ENCODE data around the gene CACNA2D4. TPM values are rescaled to one million over a fixed set of nuclear protein-coding genes. Genes with fewer than 3 reads are reported as not detected.

Gene CACNA2D4
- total and polyA plus RNA-seq, 2 of the 13 experiments (the other 11 are each of a cell fraction or from before 2014, with no cell fraction given), result 14.2 to 136 TPM

GRCh38 chr12:1811281-1811947, 107.0 kb downstream of the CACNA2D4 start (continued):
- peak; percentile 66 for TF ChIP-seq ZNF574 (CRISPR knock-in tag; IDR thresholded peaks at IDR 0.05)
- TF ChIP-seq JUND (CRISPR knock-in tag; IDR thresholded peaks at IDR 0.05), result peak; percentile 82
- no peak for TF ChIP-seq ZNF784 (CRISPR knock-in tag; IDR thresholded peaks at IDR 0.05; ENCODE audit: borderline replicate concordance)
- TF ChIP-seq NRL (CRISPR knock-in tag; IDR thresholded peaks at IDR 0.05; ENCODE audit: borderline replicate concordance), result peak; percentile 26; the same call in 1 of the 2 replicates
- peak; percentile 20; the same call in 1 of the 2 replicates for TF ChIP-seq IRF2 (CRISPR knock-in tag; IDR thresholded peaks at IDR 0.05)
- TF ChIP-seq, protein P1, sequence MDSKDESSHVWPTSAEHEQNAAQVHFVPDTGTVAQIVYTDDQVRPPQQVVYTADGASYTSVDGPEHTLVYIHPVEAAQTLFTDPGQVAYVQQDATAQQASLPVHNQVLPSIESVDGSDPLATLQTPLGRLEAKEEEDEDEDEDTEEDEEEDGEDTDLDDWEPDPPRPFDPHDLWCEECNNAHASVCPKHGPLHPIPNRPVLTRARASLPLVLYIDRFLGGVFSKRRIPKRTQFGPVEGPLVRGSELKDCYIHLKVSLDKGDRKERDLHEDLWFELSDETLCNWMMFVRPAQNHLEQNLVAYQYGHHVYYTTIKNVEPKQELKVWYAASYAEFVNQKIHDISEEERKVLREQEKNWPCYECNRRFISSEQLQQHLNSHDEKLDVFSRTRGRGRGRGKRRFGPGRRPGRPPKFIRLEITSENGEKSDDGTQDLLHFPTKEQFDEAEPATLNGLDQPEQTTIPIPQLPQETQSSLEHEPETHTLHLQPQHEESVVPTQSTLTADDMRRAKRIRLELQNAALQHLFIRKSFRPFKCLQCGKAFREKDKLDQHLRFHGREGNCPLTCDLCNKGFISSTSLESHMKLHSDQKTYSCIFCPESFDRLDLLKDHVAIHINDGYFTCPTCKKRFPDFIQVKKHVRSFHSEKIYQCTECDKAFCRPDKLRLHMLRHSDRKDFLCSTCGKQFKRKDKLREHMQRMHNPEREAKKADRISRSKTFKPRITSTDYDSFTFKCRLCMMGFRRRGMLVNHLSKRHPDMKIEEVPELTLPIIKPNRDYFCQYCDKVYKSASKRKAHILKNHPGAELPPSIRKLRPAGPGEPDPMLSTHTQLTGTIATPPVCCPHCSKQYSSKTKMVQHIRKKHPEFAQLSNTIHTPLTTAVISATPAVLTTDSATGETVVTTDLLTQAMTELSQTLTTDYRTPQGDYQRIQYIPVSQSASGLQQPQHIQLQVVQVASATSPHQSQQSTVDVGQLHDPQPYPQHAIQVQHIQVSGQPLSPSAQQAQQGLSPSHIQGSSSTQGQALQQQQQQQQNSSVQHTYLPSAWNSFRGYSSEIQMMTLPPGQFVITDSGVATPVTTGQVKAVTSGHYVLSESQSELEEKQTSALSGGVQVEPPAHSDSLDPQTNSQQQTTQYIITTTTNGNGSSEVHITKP (CRISPR knock-in tag; IDR thresholded peaks at IDR 0.05; ENCODE audit: low read depth), result no peak
- TF ChIP-seq, protein P2, sequence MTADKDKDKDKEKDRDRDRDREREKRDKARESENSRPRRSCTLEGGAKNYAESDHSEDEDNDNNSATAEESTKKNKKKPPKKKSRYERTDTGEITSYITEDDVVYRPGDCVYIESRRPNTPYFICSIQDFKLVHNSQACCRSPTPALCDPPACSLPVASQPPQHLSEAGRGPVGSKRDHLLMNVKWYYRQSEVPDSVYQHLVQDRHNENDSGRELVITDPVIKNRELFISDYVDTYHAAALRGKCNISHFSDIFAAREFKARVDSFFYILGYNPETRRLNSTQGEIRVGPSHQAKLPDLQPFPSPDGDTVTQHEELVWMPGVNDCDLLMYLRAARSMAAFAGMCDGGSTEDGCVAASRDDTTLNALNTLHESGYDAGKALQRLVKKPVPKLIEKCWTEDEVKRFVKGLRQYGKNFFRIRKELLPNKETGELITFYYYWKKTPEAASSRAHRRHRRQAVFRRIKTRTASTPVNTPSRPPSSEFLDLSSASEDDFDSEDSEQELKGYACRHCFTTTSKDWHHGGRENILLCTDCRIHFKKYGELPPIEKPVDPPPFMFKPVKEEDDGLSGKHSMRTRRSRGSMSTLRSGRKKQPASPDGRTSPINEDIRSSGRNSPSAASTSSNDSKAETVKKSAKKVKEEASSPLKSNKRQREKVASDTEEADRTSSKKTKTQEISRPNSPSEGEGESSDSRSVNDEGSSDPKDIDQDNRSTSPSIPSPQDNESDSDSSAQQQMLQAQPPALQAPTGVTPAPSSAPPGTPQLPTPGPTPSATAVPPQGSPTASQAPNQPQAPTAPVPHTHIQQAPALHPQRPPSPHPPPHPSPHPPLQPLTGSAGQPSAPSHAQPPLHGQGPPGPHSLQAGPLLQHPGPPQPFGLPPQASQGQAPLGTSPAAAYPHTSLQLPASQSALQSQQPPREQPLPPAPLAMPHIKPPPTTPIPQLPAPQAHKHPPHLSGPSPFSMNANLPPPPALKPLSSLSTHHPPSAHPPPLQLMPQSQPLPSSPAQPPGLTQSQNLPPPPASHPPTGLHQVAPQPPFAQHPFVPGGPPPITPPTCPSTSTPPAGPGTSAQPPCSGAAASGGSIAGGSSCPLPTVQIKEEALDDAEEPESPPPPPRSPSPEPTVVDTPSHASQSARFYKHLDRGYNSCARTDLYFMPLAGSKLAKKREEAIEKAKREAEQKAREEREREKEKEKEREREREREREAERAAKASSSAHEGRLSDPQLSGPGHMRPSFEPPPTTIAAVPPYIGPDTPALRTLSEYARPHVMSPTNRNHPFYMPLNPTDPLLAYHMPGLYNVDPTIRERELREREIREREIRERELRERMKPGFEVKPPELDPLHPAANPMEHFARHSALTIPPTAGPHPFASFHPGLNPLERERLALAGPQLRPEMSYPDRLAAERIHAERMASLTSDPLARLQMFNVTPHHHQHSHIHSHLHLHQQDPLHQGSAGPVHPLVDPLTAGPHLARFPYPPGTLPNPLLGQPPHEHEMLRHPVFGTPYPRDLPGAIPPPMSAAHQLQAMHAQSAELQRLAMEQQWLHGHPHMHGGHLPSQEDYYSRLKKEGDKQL (CRISPR knock-in tag; IDR thresholded peaks at IDR 0.05; ENCODE audit: low read depth), result no peak
- TF ChIP-seq RAD21 (CRISPR knock-in tag; IDR thresholded peaks at IDR 0.05), result no peak
- peak; percentile 84; the same call in 1 of the 2 replicates for TF ChIP-seq JUNB (CRISPR knock-in tag; IDR thresholded peaks at IDR 0.05; ENCODE audit: borderline replicate concordance)
- 0 out of 2 replicates have a peak, but pooled peaks have one; percentile 42 for TF ChIP-seq RXRB (CRISPR knock-in tag; IDR thresholded peaks at IDR 0.05; ENCODE audit: borderline replicate concordance)
- TF ChIP-seq, protein P3, sequence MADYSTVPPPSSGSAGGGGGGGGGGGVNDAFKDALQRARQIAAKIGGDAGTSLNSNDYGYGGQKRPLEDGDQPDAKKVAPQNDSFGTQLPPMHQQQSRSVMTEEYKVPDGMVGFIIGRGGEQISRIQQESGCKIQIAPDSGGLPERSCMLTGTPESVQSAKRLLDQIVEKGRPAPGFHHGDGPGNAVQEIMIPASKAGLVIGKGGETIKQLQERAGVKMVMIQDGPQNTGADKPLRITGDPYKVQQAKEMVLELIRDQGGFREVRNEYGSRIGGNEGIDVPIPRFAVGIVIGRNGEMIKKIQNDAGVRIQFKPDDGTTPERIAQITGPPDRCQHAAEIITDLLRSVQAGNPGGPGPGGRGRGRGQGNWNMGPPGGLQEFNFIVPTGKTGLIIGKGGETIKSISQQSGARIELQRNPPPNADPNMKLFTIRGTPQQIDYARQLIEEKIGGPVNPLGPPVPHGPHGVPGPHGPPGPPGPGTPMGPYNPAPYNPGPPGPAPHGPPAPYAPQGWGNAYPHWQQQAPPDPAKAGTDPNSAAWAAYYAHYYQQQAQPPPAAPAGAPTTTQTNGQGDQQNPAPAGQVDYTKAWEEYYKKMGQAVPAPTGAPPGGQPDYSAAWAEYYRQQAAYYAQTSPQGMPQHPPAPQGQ (CRISPR knock-in tag; IDR thresholded peaks at IDR 0.05; ENCODE audit: borderline replicate concordance), result 0 out of 2 replicates have a peak, but pooled peaks have one; percentile 62
- TF ChIP-seq ZNF441 (CRISPR knock-in tag; IDR thresholded peaks at IDR 0.05; ENCODE audit: borderline replicate concordance), result peak; percentile 61; the same call in 1 of the 2 replicates
- TF ChIP-seq TCF7 (IDR thresholded peaks at IDR 0.05; ENCODE audit: low read depth), result no peak
